Stomach smooth muscle (tissue), 2 donors: ENCODE results near the gene IPO5.

Experiments used
- H3K27ac ChIP-seq: one replicate; pipeline ENCODE4 v1.7.0; 2013; ENCODE audit warnings: mild to moderate bottlenecking, low read length, inconsistent platforms
- H3K27me3 ChIP-seq, 2 donors: one replicate each; pipeline ENCODE4 v1.7.0; 2013; ENCODE audit warnings: low read length in 2 of 2; ENCODE audit not compliant: insufficient read depth in 2 of 2, control insufficient read depth in 1 of 2
- H3K36me3 ChIP-seq, 2 donors: one replicate each; pipeline ENCODE4 v1.7.0; 2013; ENCODE audit warnings: low read length in 2 of 2; ENCODE audit not compliant: control insufficient read depth in 2 of 2, insufficient read depth in 2 of 2
- H3K4me1 ChIP-seq: one replicate; pipeline ENCODE4 v1.7.0; 2013; ENCODE audit warnings: low read length; ENCODE audit not compliant: control insufficient read depth, insufficient read depth
- H3K4me3 ChIP-seq, 2 donors: one replicate each; pipeline ENCODE4 v1.7.0; 2013; ENCODE audit warnings: low read length in 2 of 2
- H3K9ac ChIP-seq, 2 donors: one replicate each; pipeline ENCODE4 v1.7.0; 2013; ENCODE audit warnings: low read length in 2 of 2, mild to moderate bottlenecking in 1 of 2
- H3K9me3 ChIP-seq, 2 donors: one replicate each; pipeline ENCODE4 v1.7.0; 2013; ENCODE audit warnings: low read length in 2 of 2; ENCODE audit not compliant: control insufficient read depth in 2 of 2
- donor health status: healthy.
- donor health status: Pancreatic carcinoma.

Gene IPO5

GRCh38 chr13:98013241-98013640, 59.8 kb downstream of the IPO5 start:
- Histone ChIP-seq H3K9me3 (no peaks in the 10 kb centered on the region), H3K4me3 (no peak overlapping the region), H3K36me3 (peaks cover 37 to 47% of the 10 kb centered on the region in 2 donors), H3K27me3 (no peaks in the 10 kb centered on the region), H3K4me1 (no peaks in the 10 kb centered on the region), H3K9ac (no peak overlapping the region), H3K27ac (no peak overlapping the region)

GRCh38 chr13:98014766-98015165, 61.3 kb downstream of the IPO5 start:
- peaks cover 37 to 50% of the 10 kb centered on the region in 2 donors for H3K36me3 ChIP-seq
- H3K27ac ChIP-seq: no peak overlapping the region
- H3K4me3 ChIP-seq: no peak overlapping the region

GRCh38 chr13:98018293-98018692, 64.8 kb downstream of the IPO5 start:
- Histone ChIP-seq H3K9ac (no peak overlapping the region), H3K4me3 (no peak overlapping the region), H3K36me3 (peaks cover 39 to 44% of the 10 kb centered on the region in 2 donors), H3K9me3 (no peaks in the 10 kb centered on the region), H3K4me1 (no peaks in the 10 kb centered on the region), H3K27ac (no peak overlapping the region), H3K27me3 (no peaks in the 10 kb centered on the region)

More at GRCh38 chr13:98014766-98015165, 61.3 kb downstream of the IPO5 start:
- H3K9me3 ChIP-seq: no peaks in the 10 kb centered on the region
- no peaks in the 10 kb centered on the region for H3K4me1 ChIP-seq
- H3K27me3 ChIP-seq: no peaks in the 10 kb centered on the region
- H3K9ac ChIP-seq: no peak overlapping the region

GRCh38 chr13:98019186-98019585, 65.7 kb downstream of the IPO5 start:
- Histone ChIP-seq H3K4me1 (no peaks in the 10 kb centered on the region), H3K36me3 (peaks cover 32 to 39% of the 10 kb centered on the region in 2 donors), H3K9me3 (no peaks in the 10 kb centered on the region), H3K27ac (no peak overlapping the region), H3K9ac (no peak overlapping the region), H3K4me3 (no peak overlapping the region), H3K27me3 (no peaks in the 10 kb centered on the region)

- Histone ChIP-seq H3K27me3 (no peaks in the 10 kb centered on the region), H3K4me3 (no peak overlapping the region), H3K9ac (no peak overlapping the region), H3K9me3 (no peaks in the 10 kb centered on the region), H3K27ac (no peak overlapping the region), H3K36me3 (peaks cover 28 to 33% of the 10 kb centered on the region in 2 donors), H3K4me1 (no peaks in the 10 kb centered on the region)
These were observed 66.8 kb downstream of the IPO5 start for GRCh38 chr13:98020271-98020670.

GRCh38 chr13:98022210-98022609, 68.7 kb downstream of the IPO5 start:
- H3K9ac ChIP-seq: no peak overlapping the region
- H3K27me3 ChIP-seq: no peaks in the 10 kb centered on the region
- H3K4me3 ChIP-seq: no peak overlapping the region
- peaks cover 25 to 28% of the 10 kb centered on the region in 2 donors for H3K36me3 ChIP-seq
- no peaks in the 10 kb centered on the region for H3K9me3 ChIP-seq
- H3K27ac ChIP-seq: no peak overlapping the region
- H3K4me1 ChIP-seq: peaks cover 2% of the 10 kb centered on the region

- Histone ChIP-seq H3K4me3 (no peak overlapping the region), H3K4me1 (peaks cover 2% of the 10 kb centered on the region), H3K9me3 (no peaks in the 10 kb centered on the region), H3K27me3 (no peaks in the 10 kb centered on the region), H3K36me3 (peaks cover 4 to 11% of the 10 kb centered on the region in 2 donors), H3K27ac (no peak overlapping the region), H3K9ac (no peak overlapping the region)
These were observed 72.1 kb downstream of the IPO5 start for GRCh38 chr13:98025480-98026025.

GRCh38 chr13:98026457-98026857, 73.0 kb downstream of the IPO5 start:
- no peaks in the 10 kb centered on the region for H3K27me3 ChIP-seq
- H3K9ac ChIP-seq: no peak overlapping the region
- peaks cover 2% of the 10 kb centered on the region for H3K4me1 ChIP-seq
- H3K4me3 ChIP-seq: no peak overlapping the region
- H3K9me3 ChIP-seq: no peaks in the 10 kb centered on the region
- peaks cover 0 to 11% of the 10 kb centered on the region in 2 donors for H3K36me3 ChIP-seq
- H3K27ac ChIP-seq: no peak overlapping the region

GRCh38 chr13:98032168-98032567, 78.7 kb downstream of the IPO5 start:
- Histone ChIP-seq H3K4me3 (no peak overlapping the region), H3K27ac (no peak overlapping the region), H3K36me3 (no peaks in the 10 kb centered on the region), H3K4me1 (no peaks in the 10 kb centered on the region), H3K27me3 (no peaks in the 10 kb centered on the region), H3K9me3 (no peaks in the 10 kb centered on the region), H3K9ac (no peak overlapping the region)

GRCh38 chr13:98033277-98034247, 80.1 kb downstream of the IPO5 start:
- Histone ChIP-seq H3K27me3 (no peaks in the 10 kb centered on the region), H3K4me3 (no peak overlapping the region), H3K27ac (no peak overlapping the region), H3K36me3 (no peaks in the 10 kb centered on the region), H3K9ac (no peak overlapping the region), H3K4me1 (no peaks in the 10 kb centered on the region), H3K9me3 (no peaks in the 10 kb centered on the region)

- Histone ChIP-seq H3K9me3 (no peaks in the 10 kb centered on the region), H3K36me3 (no peaks in the 10 kb centered on the region), H3K4me1 (no peaks in the 10 kb centered on the region), H3K4me3 (no peak overlapping the region), H3K9ac (no peak overlapping the region), H3K27ac (no peak overlapping the region), H3K27me3 (no peaks in the 10 kb centered on the region)
These were observed 81.9 kb downstream of the IPO5 start for GRCh38 chr13:98035373-98035772.
